Omental fat pad (tissue), 4 donors: ENCODE data around the gene ASGR1. TPM values are rescaled to one million over a fixed set of nuclear protein-coding genes. Genes with fewer than 3 reads are reported as not detected.

ENCODE experiments used
- ATAC-seq: fragments of 150-250 bp; one replicate; pipeline ENCODE4 v1.9.1; 2016; ENCODE audit warnings: mild to moderate bottlenecking, moderate library complexity; ENCODE audit not compliant: low FRiP score
- DNase-seq: peaks from one replicate; pipeline ENCODE4 v3.0.0-alpha.2; 2019; ENCODE audit warnings: low spot score
- total RNA-seq, 4 donors: library from RNA; depleted of rRNA; stranded (reverse); fragments of >200 nt; gene quantifications; one replicate each; pipeline ENCODE4 v1.1.0, GENCODE V29; 2016
- TF ChIP-seq, protein P1 (sequence below), 3 donors: fragments of 450-650 bp; IDR thresholded peaks; one replicate each; pipeline ENCODE4 v1.5.1; 2016 to 2017; ENCODE audit warnings: antibody characterized with exemption in 3 of 3, mild to moderate bottlenecking in 3 of 3, moderate library complexity in 2 of 3

ASGR1 gene
- total RNA-seq, 4 donors from 2014 or later = 0.56 to 2.5 (median 1.4) TPM

DNA sequence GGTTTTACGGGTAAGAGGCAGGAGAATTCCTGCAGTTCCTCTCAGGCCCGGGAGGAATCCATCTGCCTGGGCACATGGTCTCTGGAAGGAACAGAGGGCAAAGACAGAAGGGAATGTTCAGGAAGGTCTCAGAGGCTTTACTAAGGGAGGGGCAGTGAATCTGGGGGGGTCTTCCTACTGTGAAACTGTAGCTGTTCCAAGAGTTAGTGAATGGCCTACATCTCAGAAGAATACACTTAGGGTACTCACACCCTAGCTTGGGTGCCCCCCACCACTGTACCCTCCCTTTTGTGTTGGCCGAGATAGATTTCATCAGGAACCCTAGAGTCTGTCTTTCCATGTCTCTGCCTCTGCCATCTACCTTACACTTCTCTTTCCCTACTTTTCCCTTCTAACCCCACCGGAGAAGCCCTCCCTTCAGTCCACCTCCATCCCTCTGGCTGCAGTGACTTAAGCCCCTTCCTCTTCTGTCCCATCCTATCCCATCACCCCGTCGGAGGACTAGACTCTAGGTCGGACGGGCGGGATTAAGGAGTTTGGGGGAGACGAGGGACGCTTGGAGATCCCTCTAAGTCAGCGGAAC lies 40.1 kb upstream of the ASGR1 start:
- TF ChIP-seq, protein P1, sequence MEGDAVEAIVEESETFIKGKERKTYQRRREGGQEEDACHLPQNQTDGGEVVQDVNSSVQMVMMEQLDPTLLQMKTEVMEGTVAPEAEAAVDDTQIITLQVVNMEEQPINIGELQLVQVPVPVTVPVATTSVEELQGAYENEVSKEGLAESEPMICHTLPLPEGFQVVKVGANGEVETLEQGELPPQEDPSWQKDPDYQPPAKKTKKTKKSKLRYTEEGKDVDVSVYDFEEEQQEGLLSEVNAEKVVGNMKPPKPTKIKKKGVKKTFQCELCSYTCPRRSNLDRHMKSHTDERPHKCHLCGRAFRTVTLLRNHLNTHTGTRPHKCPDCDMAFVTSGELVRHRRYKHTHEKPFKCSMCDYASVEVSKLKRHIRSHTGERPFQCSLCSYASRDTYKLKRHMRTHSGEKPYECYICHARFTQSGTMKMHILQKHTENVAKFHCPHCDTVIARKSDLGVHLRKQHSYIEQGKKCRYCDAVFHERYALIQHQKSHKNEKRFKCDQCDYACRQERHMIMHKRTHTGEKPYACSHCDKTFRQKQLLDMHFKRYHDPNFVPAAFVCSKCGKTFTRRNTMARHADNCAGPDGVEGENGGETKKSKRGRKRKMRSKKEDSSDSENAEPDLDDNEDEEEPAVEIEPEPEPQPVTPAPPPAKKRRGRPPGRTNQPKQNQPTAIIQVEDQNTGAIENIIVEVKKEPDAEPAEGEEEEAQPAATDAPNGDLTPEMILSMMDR (IDR thresholded peaks at IDR 0.05) = no peak
- DNase-seq = no peak
- ATAC-seq = no peak

DNA sequence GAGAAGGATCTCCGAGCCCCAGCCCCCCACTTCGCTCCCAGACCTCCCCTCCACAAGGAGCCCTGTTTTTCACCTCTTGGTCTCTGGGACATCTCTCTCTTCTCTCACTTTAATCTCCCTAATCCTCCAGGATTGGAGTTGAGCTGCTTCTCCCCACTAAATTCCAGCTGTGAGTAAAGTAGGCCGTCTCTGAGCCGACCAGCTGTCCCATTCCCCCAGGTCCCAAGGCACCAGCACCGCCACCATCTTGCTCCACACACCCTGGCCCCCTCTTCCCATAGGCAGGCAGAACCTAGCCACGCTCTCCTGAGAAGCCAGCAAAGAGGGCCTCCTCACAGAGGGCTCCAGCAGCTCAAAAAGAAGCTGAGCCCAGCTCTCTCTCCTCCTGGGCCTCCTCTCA lies 39.6 kb upstream of the ASGR1 start:
- TF ChIP-seq, protein P1 (IDR thresholded peaks at IDR 0.05) = no peak
- no peak for DNase-seq
- ATAC-seq = no peak

DNA sequence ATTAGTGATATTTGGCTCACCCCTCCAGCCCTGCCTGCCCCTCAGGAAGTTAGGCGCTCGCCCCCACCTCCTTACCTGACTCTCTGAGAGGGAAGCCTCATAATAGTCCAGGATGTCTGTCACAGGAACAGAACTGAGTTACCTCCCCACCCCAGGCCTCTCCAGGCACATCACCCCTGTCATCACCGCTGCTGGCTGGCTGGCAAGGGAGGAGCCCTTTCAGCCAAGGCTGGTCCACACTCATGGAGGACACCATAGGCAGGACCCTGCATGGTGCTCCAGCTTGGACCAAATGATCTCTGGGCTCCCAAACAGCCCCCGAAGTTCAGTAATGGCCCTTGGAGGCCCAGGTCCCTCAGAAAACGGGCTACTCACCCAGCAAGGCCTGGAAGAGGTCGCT lies 39.0 kb upstream of the ASGR1 start:
- TF ChIP-seq, protein P1 (IDR thresholded peaks at IDR 0.05) = no peak
- DNase-seq (no peak), ATAC-seq (no peak)

DNA sequence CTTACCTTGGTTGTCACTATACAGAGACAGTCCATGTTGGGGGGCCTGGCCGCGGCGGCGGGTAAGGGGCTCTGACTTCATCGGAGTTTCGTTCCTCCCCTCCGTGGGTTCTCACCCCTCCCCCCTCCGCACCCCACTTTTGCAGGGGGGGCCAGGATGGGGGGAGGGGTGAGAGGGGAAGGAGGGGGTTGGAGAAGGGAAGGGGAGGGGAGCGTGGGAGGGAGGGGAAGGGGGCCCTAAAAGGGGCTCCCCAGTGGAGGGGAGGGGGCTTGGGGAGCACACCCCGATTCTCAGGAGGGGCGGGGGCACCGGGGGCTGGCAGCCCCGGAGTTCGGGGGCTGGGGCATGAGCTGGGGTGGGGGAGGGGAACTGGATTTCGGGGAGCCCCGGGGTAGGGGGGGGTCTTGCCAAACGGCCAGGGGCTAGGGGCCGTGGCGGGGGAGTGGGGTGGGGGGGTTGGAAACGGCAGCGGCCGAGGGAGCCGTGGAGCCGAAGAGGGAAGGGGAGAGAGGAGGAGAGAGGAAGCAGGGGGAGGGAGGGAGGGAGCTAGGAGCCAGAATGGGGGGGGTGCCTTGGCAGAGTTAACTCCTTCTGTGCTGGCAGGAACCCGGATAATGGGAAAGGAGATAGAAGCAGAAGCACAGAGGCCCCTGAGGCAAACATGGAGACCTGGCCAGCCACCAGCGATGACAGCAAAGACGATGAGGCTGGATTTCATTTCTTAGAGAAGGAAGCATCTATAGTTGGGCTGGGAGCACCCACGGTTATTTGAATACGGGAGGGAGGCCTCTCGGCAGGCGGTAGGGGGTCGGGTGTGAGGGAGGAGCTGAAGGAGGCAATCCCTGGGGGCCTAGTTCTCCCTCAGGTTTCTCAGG lies 38.2 kb upstream of the ASGR1 start:
- ATAC-seq = no peak
- TF ChIP-seq, protein P1 (IDR thresholded peaks at IDR 0.05) = no peak
- DNase-seq = no peak

DNA sequence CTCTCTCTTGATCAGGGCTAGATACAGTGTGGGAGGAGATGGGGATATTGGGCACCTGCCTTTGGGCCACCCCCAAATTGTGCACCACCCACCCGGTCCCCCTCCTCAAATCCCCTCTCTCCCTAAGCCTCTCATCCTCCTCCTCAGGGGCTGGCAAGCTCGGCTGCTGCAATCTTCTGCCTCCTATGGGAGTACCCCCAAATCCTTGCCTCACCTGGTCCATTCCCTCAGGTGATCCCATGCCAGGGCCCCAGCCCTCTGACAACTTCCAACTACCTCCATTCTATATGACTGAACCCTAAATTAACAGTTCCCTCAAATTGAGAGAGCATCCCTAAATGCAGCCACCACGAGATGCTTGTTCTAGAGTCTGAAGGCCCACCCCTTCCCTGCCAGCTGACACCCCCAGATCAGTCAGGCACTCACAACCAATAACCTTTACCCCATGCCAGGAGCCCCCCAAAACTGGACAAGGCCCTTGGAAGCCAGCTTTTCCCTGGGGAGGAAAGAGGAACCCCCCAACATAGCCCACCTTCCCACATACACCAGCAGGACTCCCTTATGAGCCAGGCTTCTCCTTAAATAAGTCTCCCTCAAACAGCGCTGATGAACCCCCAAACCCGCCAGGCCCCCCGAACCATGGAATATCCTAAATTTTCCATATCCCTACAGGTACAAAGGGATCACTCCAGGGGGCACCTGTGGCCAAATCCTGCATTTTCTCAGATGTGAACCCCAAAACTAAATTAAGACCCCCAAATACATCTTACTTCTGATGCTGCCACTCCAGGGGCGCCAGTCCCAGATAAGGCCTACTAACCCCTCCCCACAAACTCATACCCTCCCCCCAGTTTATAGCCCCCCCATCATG lies 37.3 kb upstream of the ASGR1 start:
- TF ChIP-seq, protein P1 (IDR thresholded peaks at IDR 0.05) = no peak
- DNase-seq = no peak
- no peak for ATAC-seq

DNA sequence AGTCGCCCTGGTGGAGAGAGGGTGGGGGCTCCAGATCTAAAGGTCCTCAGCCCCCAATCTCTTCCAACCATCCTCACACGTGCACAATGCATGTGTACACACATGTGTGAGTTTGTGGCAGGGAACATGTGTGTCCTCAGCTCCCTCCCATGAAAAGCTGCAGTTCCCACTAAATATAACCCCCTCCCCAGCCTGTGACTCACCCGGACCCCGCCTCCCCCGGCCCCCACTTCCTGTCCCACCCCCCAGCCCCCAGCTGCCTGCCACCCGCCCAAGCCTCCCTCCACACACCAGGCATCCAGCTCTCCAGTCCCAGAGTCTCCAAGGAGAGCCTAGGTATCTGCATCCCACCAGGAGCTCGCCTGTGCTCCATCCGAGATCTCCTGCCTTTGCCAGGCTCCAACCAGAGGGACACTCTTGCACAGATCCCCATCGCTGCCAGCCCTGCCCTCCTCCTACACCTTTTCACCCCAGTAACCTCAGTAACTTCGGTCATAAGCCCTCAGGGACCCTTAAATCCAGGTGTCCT lies 36.5 kb upstream of the ASGR1 start:
- TF ChIP-seq, protein P1 (IDR thresholded peaks at IDR 0.05) = no peak
- ATAC-seq = no peak
- no peak for DNase-seq
